ENCODE measurements around the gene PHYKPL.

DNA sequence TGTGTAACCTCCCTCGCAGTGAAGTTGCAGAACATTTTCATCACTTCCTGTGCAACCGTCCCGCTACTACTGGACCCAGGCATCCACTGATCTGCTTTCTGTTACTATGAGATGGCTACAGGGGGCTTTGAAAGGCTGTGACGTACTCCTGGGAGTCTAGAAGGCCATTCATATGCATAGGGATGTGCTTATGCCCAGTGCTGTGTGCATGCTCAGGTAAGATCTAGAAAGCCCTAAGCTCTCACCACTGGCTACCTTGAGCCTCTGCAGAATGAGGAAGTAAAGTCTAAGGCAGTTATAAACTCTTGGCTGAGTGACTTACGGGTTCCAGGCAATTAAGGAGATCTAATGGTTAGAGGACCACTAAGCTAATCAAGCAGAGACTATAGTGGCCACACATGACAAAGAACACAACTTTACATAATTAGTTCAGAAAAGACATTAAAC is 16.5 kb downstream of the PHYKPL start:
- TF ChIP-seq, protein P1, sequence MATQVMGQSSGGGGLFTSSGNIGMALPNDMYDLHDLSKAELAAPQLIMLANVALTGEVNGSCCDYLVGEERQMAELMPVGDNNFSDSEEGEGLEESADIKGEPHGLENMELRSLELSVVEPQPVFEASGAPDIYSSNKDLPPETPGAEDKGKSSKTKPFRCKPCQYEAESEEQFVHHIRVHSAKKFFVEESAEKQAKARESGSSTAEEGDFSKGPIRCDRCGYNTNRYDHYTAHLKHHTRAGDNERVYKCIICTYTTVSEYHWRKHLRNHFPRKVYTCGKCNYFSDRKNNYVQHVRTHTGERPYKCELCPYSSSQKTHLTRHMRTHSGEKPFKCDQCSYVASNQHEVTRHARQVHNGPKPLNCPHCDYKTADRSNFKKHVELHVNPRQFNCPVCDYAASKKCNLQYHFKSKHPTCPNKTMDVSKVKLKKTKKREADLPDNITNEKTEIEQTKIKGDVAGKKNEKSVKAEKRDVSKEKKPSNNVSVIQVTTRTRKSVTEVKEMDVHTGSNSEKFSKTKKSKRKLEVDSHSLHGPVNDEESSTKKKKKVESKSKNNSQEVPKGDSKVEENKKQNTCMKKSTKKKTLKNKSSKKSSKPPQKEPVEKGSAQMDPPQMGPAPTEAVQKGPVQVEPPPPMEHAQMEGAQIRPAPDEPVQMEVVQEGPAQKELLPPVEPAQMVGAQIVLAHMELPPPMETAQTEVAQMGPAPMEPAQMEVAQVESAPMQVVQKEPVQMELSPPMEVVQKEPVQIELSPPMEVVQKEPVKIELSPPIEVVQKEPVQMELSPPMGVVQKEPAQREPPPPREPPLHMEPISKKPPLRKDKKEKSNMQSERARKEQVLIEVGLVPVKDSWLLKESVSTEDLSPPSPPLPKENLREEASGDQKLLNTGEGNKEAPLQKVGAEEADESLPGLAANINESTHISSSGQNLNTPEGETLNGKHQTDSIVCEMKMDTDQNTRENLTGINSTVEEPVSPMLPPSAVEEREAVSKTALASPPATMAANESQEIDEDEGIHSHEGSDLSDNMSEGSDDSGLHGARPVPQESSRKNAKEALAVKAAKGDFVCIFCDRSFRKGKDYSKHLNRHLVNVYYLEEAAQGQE (IDR thresholded peaks at IDR 0.05; ENCODE audit: insufficient read depth in 1 of 2, low read depth in 2 of 2, low read length in 2 of 2): no peak
- TF ChIP-seq TAF1 (IDR thresholded peaks at IDR 0.05; ENCODE audit: borderline replicate concordance, insufficient read depth, low read length) (no peak), POLR2AphosphoS5 (IDR thresholded peaks at IDR 0.05; ENCODE audit: low read depth, low read length) (no peak), FOXP2 (optimal IDR thresholded peaks at IDR 0.05; ENCODE audit: borderline replicate concordance, extremely low read depth, extremely low read length, insufficient read depth) (no peak), SIN3A (IDR thresholded peaks at IDR 0.05; ENCODE audit: borderline replicate concordance, insufficient read depth, low read length) (no peak)

All from PFSK-1 (cell line).